EH (cell line): Measurements from ENCODE around the gene SLF2.

Experiments used
- DNase-seq: peaks from one replicate; pipeline ENCODE4 v3.0.0-alpha.2; 2015; ENCODE audit warnings: low read depth

Gene SLF2

DNA sequence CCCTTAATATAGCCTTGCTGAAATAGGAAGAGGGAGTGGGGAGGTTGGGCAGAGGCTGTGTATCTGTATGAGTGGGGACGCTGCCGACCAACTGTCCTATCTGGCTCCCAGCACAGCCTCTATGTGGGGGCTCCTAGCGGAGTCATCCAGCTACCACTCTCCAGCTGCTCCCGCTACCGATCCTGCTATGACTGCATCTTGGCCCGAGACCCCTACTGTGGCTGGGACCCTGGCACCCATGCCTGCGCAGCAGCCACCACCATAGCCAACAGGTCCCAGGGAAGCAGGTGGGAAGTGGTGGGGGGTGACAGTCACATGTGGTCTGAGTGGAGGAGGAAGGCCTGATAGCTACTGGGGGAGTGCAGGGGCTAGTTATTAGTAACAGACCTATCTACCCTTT, 67.9 kb downstream of the SLF2 start:
- DNase-seq: no peak

DNA sequence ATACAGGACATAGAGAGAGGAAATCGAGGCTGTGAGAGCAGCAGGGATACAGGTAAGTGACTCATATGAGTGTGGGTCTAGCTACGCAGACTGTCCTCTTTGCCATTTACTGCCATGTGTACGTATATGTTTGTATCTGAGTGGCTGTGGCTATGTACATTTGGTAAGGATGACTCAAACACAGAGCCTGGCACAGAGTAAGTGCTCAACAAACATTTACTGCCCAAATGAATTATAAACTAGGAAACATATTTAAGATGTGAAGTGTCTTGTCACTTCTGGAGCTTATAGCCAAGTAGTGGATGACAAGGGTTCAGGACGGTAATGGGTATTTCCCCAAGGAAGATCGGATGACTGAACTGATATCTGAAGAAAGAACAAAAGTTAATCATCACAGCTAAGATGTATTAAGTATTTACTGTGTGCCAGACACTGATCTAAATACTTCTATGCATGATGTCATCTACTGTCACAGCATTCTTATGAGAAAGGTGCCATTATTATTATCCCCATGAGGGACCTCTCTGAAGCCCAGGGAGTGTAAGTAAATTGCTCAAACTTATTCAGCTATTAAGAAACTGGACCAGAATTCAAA, 68.5 kb downstream of the SLF2 start:
- no peak for DNase-seq

DNA sequence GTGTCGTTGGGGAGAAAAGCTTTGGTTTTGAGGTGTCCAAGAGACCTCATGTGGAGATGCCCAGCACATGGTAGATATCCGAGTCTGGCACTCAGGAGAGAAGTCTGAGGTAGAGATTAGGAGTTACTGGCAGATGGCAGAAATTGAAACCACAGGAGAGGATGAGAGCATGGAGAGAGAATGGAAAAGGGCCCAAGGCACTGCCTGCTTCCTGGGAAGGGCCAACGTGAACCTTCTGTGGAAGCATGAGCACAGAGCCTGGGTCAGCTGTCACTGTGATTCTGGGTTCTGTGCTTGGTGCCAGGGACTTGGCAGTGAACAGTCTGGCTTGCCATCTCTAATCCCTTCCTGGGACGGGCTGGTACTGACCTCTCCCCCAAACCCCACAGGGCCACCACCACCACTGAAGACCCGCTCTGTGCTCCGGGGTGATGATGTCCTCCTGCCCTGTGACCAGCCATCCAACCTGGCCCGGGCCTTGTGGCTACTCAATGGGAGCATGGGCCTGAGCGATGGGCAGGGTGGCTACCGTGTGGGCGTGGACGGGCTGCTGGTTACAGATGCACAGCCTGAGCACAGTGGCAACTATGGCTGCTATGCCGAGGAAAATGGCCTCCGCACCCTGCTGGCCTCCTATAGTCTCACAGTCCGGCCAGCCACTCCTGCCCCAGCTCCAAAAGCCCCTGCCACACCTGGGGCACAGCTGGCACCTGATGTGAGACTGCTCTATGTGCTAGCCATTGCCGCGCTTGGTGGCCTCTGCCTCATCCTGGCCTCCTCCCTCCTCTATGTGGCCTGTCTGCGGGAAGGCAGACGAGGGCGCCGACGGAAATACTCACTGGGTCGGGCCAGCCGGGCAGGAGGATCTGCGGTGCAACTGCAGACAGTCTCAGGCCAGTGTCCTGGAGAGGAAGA, 70.4 kb downstream of the SLF2 start:
- DNase-seq: no peak

DNA sequence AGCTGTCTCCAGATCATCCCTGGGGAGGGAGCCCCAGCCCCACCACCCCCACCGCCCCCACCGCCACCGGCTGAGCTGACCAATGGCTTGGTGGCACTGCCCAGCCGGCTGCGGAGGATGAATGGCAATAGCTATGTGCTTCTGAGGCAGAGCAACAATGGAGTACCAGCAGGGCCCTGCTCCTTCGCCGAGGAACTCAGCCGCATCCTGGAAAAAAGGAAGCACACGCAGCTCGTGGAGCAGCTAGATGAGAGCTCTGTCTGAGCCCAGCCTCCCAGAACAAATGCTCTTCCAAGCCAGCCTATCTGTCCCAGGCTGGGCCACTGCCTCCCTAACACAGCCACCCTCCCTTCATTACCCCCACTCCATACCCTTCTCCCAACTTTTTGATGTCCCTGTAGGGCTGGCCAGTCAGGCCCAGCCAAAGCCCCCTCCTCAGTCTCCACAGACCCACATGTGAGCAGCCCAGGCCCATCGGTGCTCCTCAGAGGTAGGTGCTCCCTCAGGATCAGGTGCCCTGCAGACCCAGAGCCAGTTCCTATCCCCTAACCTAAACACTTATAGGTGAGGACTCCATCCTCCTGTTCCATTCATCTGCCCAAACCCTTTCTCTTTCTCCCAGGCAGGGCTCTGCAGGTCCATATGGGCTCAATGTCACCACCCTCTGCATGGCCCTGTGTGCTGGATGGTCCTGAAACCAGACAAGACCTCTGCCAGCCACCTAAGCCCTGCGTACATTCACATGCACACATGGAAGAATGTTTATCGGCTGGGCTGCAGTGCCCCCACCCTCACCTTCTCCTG, 71.3 kb downstream of the SLF2 start:
- no peak for DNase-seq

DNA sequence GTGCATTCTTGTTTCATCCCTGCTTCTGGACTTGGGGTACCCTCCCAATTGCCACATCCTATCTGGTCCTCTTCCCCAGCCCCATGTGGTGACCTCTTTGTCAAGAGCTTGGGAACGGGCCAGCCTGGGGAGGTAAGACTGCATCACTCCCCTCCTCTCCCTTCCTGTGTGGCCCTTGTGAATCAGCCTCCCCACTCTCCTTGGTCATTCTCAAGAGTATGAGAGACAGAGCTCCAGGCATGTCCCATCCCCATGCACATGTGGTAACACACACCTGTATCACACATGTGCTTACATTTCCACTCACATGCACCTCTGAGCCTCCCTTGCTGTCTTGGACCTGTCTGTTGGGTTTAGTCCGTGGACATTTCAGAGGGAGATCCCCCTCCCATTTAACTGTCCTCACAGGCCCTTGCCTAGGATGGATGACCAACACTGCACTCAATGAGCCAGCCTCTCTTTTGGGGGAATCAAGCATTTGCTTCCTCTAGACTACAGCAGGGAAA, 72.0 kb downstream of the SLF2 start:
- DNase-seq: no peak

DNA sequence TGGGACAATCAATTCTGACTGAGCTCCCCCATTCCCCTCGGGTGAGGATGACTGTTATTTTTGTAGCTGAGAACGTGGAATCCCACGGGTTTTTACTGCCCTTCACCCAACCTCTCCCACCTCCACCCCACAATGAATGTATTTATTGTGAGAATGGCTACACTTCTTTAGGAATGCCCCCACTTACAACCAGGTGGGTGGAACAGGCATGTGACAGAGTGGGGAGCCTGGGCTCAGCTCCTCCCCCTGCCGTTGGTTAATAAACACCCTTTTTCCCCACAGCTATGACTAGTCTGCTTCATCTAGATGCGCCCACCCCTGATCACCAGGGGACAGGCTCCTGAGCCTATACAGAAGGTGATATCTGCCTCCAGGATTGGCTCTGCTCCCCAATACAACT, 72.6 kb downstream of the SLF2 start:
- no peak for DNase-seq

DNA sequence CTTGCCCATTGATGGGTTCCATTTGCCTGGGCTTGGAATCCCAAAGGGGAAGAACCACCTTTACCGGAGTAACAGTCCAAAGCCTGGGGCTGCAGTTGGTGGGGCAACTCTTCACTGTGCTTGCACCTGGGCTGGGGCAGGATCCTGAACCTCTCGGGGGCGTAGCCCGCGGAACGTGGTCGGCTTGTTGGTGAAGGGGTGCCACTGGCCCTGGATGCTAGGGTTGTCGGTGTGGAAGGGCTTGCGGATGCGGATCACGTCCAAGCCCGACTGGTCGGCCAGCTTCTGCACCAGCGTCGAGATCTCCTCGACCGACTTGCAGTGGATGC, 73.8 kb downstream of the SLF2 start:
- DNase-seq: no peak

DNA sequence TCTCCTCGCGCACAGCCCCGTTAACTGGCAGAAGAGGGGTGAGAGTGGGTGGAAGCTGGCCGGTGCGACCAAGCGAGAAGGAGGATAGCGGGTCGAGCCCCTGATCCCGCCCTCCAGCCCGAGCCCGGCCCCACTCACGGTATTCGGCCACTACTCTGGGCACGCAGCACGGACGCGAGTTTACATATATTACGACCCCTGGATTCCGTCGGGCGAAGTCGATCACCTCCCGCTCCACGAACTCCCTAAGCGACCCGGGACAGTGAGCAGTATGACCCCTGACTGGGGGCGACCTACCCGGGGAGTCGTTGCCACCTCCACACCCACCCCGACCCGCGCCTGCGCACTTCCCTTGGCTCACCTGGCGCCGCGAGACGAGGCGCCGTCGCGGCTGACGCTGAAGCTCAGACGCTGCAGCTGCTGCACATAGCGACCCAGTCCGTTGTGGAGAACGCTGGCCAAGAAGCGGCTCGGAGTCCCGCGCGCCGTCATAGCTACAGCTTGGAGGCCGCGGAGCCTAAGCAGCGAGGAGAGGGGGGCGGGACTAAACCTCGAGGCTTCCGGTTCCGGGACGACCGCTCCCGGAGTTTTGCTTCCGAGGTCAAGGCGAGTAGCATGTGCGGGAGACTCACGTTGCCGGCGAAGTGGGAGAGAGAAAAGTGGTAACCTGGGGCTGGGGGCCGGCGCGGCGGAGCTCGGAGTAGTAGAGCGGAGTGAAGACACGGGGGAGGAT, 74.4 kb downstream of the SLF2 start, which contains the start of the genes MRPL43 and TWNK:
TSS of gene MRPL43 (minus strand) at position 546 of the 733 bp plus-strand sequence. CDS start at position 492, 54 bp downstream.
TSS of gene TWNK (plus strand) at position 592 of the 733 bp plus-strand sequence. CDS start 668 bp downstream, outside the sequence.
- DNase-seq: peak; percentile 78

DNA sequence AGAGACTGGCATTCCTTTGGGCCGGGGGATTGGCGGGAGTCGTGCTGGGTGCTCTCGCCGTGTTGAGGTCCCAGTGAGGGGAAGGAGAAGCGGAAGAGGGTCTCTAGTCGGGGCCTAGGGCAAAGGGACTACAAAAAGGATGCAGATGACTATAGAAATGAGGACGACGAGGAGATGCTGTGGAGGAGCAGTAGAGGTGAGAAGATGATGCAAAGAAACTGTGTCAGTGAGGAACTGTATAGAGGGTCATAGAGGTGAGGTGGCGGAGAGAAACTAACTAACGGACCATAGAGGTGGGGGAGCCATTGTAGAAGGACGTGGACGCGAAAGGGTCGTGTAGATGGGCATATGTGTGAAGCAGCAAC, 74.9 kb downstream of the SLF2 start:
- no peak for DNase-seq

DNA sequence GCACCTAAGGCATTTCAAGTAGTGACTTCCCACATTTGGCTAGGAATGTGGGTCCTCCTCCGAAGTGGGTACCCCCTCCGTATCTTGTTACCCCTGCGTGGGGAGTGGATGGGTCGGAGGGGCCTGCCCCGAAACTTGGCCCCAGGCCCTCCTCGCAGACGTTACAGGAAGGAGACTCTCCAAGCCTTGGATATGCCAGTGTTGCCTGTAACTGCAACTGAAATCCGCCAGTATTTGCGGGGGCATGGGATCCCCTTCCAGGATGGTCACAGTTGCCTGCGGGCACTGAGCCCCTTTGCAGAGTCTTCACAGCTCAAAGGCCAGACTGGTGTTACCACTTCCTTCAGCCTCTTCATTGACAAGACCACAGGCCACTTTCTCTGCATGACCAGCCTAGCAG, 75.4 kb downstream of the SLF2 start:
- DNase-seq: no peak

DNA sequence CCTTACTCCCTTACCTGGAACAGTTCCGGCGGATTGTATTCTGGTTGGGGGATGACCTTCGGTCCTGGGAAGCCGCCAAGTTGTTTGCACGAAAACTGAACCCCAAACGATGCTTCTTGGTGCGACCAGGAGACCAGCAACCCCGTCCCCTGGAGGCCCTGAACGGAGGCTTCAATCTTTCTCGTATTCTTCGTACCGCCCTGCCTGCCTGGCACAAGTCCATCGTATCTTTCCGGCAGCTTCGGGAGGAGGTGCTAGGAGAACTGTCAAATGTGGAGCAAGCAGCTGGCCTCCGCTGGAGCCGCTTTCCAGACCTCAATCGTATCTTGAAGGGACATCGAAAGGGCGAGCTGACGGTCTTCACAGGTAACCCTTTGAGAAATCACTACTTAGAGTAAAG, 76.3 kb downstream of the SLF2 start:
- DNase-seq: no peak

DNA sequence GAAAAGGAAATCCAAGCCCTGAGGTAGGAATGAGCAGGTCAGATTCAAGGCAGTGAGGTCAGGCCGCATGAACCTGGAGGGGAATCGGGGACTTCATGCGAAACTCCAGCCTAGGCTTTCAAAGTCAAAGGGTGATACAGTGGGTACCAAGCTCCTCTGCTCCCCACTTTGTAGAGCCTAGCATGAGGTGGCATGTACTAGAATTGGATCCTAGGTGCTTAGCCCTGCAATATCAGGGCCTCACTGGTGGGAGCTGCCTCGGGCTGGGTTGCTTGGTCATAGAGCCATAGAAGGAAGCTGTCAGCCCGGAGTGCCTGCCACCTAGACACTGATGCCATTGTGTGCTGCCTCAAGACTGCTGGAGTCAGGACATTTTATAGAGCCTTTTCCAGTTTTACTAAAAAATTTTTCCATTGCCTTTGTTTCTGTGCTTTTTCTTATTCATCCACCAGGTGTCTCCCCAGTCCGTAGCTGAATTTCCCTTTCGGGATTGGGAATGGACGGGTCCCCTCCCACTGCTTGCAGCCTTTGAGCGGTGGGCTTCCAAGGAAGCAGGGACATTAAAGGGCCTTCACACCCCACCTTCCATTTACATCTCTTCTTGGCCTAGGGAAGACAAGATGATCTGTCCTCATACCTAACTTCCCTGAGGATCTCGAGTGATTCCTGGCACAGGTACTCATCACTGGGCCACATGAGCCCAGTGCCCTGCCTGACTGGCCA, 81.4 kb downstream of the SLF2 start:
- DNase-seq: peak; percentile 61

DNA sequence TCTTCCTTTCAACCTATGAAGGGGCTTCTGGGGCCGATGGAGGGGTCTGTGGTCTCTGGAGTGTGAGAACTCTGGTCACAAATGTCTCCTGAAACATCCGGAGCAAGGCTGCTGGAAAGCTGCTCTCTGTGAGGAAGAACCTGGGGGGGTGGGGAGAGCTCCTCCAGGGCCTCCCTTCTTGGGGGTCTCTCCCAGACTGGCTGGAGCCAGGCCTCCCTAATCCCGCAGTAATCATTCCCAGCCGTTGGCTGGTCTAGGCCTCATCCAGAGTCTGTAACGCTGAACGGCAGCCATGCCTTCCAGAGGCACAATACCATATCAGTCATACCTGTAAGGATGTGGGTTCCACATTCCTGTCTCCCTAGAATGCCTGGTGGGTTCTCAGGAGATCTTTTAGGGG, 82.4 kb downstream of the SLF2 start:
- no peak for DNase-seq

DNA sequence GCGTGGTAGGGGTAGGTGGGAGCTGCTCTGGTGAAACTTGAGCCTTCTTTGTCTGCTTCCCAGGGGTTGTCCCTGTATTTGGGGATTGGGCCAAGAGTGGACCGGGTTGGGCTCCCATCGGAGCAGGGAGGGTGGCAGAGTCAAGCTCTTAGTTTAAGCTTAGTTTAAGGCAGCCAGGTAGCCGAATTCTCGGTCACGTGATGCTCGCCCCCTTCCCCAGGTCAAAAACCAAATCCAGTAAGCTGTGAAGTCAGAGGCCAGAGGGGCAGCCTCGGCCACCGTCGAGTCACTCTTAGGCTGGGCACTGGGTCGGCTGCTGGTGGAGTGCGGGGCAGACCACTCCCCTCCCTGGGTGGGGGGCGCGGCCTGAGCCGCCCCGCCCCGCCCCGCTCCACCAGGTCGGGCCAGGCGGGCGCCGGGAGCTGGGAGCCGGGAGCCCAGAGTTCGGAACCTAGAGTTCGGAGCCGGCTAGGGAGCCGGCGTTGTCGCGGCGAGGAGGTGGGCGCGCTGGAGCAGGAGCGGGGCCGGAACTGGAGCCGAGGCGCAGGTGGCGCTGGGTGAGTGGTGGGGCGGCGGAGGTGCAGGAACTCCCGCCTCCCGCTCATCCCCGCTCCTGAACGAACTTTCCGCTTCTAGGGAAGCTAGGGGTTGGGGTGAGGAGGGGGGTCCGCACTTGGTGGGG, 84.1 kb downstream of the SLF2 start:
- peak; percentile 23 for DNase-seq

DNA sequence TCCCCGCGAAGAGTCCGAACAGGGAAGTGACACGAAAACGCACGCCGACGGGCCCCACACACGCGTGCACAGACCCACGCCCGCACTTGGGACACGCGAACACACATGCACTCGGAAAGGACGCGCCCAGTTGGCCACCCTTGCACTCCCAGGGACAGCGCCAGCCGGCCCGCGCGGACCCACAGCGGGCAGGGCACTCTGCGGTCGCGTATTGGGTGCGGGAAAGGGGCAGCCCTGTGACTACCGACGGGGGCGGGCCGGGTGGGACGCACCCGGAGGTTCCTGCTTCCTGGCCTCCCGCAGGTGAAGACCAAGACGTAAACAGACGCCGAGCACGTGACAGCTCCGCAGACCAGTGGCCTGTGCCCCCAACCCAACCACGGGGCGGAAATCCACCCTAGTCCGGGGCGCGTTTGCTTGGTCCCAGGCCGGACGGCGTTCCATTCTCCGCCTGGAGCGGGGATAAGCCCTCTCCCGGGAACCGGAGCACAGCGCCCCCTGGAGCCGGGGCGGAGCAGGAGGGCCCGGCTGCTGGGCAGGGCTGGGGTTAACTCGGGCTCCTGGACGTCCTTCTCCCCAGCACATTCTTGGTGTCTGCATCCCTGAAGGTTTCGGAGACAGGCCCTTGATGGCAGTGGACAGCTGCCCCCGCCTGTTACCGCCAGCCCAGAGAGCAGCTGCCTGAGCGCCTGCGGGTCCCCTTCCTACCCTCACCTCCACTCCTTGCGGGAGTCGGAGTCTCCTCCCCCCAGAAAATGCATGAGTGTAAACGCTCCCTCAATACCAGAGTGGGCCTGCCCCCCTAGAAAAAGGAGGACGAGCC, 84.8 kb downstream of the SLF2 start:
- peak; percentile 84 for DNase-seq

DNA sequence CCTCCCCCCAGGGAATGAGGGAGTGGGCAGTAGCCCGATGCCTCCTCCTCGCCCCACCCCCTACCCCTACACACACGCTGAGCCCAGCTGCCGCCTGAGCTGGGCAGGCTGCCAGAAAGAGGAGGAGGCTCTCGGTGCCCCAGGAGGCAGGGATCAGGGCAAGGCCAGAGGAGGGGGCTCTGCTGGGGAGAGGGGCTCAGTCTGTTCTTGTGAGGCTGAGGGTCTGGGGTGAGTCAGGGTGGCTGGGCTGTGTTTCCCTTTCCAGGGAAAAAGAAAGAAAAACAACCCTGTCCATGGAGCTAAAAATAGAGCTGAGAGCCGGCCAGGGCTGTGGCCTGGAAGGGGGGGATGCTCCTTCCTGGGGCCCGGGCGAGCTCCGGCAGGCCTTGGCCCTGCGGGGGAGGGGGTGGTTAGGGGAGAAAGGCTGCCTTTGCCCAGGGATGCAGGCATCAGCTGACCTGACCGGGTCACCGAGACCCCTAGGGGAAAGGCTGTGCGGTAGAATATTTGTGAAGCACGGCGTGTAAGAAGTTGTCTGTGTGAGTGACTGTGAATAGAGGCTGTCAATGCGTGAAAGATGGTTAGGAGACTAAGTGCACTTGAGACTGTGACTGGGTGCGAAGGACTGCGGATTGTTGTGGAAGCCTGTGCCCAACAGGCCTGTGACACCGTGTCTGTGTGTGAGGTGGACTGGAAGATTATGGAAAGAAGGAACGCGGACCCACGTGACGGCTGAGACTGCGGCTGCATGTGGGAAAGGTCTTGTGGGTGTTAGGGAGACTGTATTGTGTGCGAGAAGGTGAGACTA, 85.6 kb downstream of the SLF2 start:
- DNase-seq: peak; percentile 91

DNA sequence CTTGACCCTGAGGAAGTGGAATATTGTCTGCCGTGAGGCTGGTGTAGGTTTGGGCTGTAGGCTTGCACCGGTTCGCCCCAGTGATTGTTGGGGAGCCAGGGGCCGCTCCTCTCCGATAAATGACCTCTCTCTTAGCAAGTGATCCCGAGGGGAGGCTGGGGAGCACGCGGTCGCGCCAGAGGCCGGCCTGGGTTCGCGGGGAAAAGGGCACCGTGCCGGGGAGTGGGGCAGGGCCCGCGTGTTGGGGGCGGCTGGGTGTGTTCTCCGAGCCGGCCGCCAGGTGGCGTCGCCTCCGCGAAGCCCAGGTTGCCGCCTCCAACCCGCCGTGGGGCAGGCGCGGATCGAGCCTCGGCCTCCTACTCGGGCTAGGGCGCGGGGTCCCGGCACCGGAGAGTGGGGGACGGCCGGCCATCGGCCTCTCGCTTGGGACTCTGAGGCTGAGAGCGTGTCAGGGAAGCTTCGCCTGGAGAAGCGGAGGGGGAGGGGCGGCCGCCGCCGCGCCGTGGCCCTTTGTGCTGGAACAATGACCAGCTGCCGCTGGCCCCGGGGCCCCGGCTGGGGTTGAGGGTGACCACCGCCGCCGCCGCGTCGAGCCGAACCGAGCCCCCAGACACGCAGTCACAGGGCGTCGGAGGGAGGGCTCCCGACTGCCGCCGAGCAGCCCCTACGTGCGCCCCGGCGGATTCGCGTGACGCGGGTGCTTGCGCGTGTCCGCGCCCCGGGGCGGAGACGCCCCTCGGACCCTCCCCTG, 86.4 kb downstream of the SLF2 start:
- peak; percentile 77 for DNase-seq

DNA sequence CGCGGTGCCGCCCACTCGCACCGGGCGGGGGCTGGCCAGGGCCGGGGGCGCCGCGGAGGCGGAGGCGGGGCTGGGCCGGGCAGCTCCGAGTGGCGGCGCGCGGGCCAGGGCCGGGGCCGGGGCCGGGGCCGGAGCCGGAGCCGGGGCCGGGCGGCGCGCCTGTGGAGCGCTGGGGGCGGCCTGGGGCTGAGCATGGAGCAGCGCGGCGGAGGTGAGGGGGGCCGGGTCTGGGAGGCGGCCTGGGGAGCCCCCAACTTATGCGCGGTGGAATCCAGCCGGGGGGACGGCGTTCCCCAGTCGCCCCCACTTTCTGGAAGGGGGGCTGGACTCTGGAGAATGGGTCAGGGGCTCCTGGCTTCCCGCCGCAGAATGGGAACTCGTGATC, 87.0 kb downstream of the SLF2 start, which contains the start of gene LZTS2:
TSS of gene LZTS2 (plus strand) at position 67 of the 385 bp plus-strand sequence. CDS start 2,731 bp downstream, outside the sequence.
- no peak for DNase-seq
